Smooth muscle cell (in vitro differentiated cells): Measurements from ENCODE around the gene SUGT1. TPM values are rescaled to one million over a fixed set of nuclear protein-coding genes. Genes with fewer than 3 reads are reported as not detected.
"Not testable (repeated sequence)": the region's sequence is repeated elsewhere in the genome, so short reads cannot be mapped to it uniquely, and the experiment has no call there.

Source experiments
- DNase-seq: peaks from one replicate; lab custom pipeline; 2025; ENCODE audit not compliant: unreplicated experiment; lab: John Stamatoyannopoulos, UW
- H2AFZ ChIP-seq: fragments of 200-600 bp; sonication (generic); 2 replicates; pipeline ENCODE4 v1.6.0; 2016; ENCODE audit warnings: antibody characterized with exemption, low read depth, mild to moderate bottlenecking
- H3F3A ChIP-seq: fragments of 200-600 bp; sonication (generic); 2 replicates; pipeline ENCODE4 v1.6.0; 2017; ENCODE audit warnings: antibody characterized with exemption, low read depth
- H3K27ac ChIP-seq: fragments of 200-600 bp; sonication (generic); 2 replicates; pipeline ENCODE4 v1.5.1; 2016; ENCODE audit warnings: low read depth, mild to moderate bottlenecking
- H3K27me3 ChIP-seq: fragments of 200-600 bp; sonication (generic); 2 replicates; pipeline ENCODE4 v1.6.1; 2016; ENCODE audit warnings: low read depth, mild to moderate bottlenecking
- H3K36me3 ChIP-seq: fragments of 200-600 bp; sonication (generic); 2 replicates; pipeline ENCODE4 v1.5.1; 2016; ENCODE audit warnings: low read depth
- H3K4me1 ChIP-seq: fragments of 200-600 bp; sonication (generic); 2 replicates; pipeline ENCODE4 v1.5.1; 2016; ENCODE audit warnings: low read depth
- H3K4me2 ChIP-seq: fragments of 200-600 bp; sonication (generic); 2 replicates; pipeline ENCODE4 v1.6.0; 2016; ENCODE audit warnings: mild to moderate bottlenecking
- H3K4me3 ChIP-seq: fragments of 200-600 bp; sonication (generic); 2 replicates; pipeline ENCODE4 v1.5.1; 2016; ENCODE audit warnings: mild to moderate bottlenecking
- H3K79me2 ChIP-seq: fragments of 200-600 bp; sonication (generic); 2 replicates; pipeline ENCODE4 v1.6.0; 2016; ENCODE audit warnings: low read depth, mild to moderate bottlenecking
- H3K9ac ChIP-seq: fragments of 200-600 bp; sonication (generic); 2 replicates; pipeline ENCODE4 v1.6.0; 2016; ENCODE audit warnings: low read depth
- H3K9me3 ChIP-seq: fragments of 200-600 bp; sonication (generic); replicated peaks from 2 replicates; pipeline ENCODE4 v1.5.1; 2016; ENCODE audit warnings: low read depth
- H4K20me1 ChIP-seq: fragments of 200-600 bp; sonication (generic); 2 replicates; pipeline ENCODE4 v1.6.0; 2016; ENCODE audit warnings: low read depth
- CTCF ChIP-seq: fragments of 200-600 bp; sonication (generic); IDR thresholded peaks from 2 replicates; pipeline ENCODE4 v1.5.1; 2017; ENCODE audit warnings: borderline replicate concordance, mild to moderate bottlenecking, antibody characterized with exemption; ENCODE audit not compliant: insufficient read depth, poor library complexity, severe bottlenecking
- WGBS: methylation state at CpG from one replicate; pipeline ENCODE4 v1.1.7; 2016; ENCODE audit warnings: low lambda C conversion rate; 5-methylcytosine and 5-hydroxymethylcytosine counted together
- polyA plus RNA-seq: library from polyadenylated mRNA; unstranded; fragments of >200 nt; fragmentation: Nextera tagmentation; extraction: Ambion mirVana; gene quantifications from 2 replicates; pipeline ENCODE4 v1.2.1, GENCODE V29; 2016
- total RNA-seq: library from RNA; depleted of rRNA; stranded (reverse); fragments of >200 nt; gene quantifications from 2 replicates; pipeline ENCODE4 v1.2.3, GENCODE V29; 2014

SUGT1 gene
- total and polyA plus RNA-seq, 2 experiments from 2014 or later = 54.3 to 64.4 TPM

- not testable (repeated sequence) for H4K20me1 ChIP-seq, H3K9ac ChIP-seq, H3K27ac ChIP-seq, H3K36me3 ChIP-seq, H3K79me2 ChIP-seq, H2AFZ ChIP-seq, H3K4me2 ChIP-seq, H3K27me3 ChIP-seq, H3K9me3 ChIP-seq, H3K4me1 ChIP-seq, DNase-seq, H3F3A ChIP-seq, H3K4me3 ChIP-seq
- peak; percentile 46 for TF ChIP-seq CTCF
- 79% methylated on average over 10 of the region's 10 CpGs for WGBS
Measured at GRCh38 chr13:52609013-52609606, 43.5 kb upstream of the SUGT1 start.

- not testable (repeated sequence) for H3K79me2 ChIP-seq, H3K4me2 ChIP-seq, H4K20me1 ChIP-seq, H3K27ac ChIP-seq, DNase-seq, H3K4me3 ChIP-seq, H3K9me3 ChIP-seq, H3K4me1 ChIP-seq, H3K9ac ChIP-seq, H3K27me3 ChIP-seq, H3K36me3 ChIP-seq, H2AFZ ChIP-seq, H3F3A ChIP-seq
- WGBS = 89% methylated on average over 5 of the region's 5 CpGs
Measured at GRCh38 chr13:52610158-52610557, 42.5 kb upstream of the SUGT1 start.

- no peaks in the 10 kb centered on the region for H3F3A ChIP-seq
- H3K4me3 ChIP-seq = no peak overlapping the region
- H3K9me3 ChIP-seq = no peaks in the 10 kb centered on the region
- no peaks in the 10 kb centered on the region for H4K20me1 ChIP-seq
- no peak overlapping the region for H3K4me2 ChIP-seq
- H3K27me3 ChIP-seq = no peaks in the 10 kb centered on the region
- no peak overlapping the region for H2AFZ ChIP-seq
- 96% methylated on average over 4 of the region's 4 CpGs for WGBS
- H3K36me3 ChIP-seq = no peaks in the 10 kb centered on the region
- peaks cover 16% of the 10 kb centered on the region for H3K79me2 ChIP-seq
- no peak overlapping the region for H3K9ac ChIP-seq
- DNase-seq = no peak
- peaks cover 7% of the 10 kb centered on the region for H3K4me1 ChIP-seq
- no peak for TF ChIP-seq CTCF
- no peak overlapping the region for H3K27ac ChIP-seq
Measured at GRCh38 chr13:52615134-52615801, 37.4 kb upstream of the SUGT1 start.

GRCh38 chr13:52615812-52616211, 36.8 kb upstream of the SUGT1 start:
- no peaks in the 10 kb centered on the region for H4K20me1 ChIP-seq
- no peak overlapping the region for H3K9ac ChIP-seq
- H3K4me1 ChIP-seq = peaks cover 7% of the 10 kb centered on the region
- no peaks in the 10 kb centered on the region for H3K36me3 ChIP-seq
- no peaks in the 10 kb centered on the region for H3K9me3 ChIP-seq
- no peaks in the 10 kb centered on the region for H3K27me3 ChIP-seq
- H3K4me3 ChIP-seq = no peak overlapping the region
- H3K4me2 ChIP-seq = no peak overlapping the region
- no peak overlapping the region for H2AFZ ChIP-seq
- peaks cover 18% of the 10 kb centered on the region for H3K79me2 ChIP-seq
- DNase-seq = no peak
- TF ChIP-seq CTCF = no peak
- 89% methylated on average over 5 of the region's 5 CpGs for WGBS
- no peak overlapping the region for H3K27ac ChIP-seq
- no peaks in the 10 kb centered on the region for H3F3A ChIP-seq
